ENCODE measurements around the gene PEMT.
A peak's percentile ranks its signal among the peaks of the same experiment; 100 is the strongest.

PEMT gene

GRCh38 chr17:17552351-17553216 is 38.9 kb downstream of the PEMT start:
- DNase-seq, result no peak

DNA sequence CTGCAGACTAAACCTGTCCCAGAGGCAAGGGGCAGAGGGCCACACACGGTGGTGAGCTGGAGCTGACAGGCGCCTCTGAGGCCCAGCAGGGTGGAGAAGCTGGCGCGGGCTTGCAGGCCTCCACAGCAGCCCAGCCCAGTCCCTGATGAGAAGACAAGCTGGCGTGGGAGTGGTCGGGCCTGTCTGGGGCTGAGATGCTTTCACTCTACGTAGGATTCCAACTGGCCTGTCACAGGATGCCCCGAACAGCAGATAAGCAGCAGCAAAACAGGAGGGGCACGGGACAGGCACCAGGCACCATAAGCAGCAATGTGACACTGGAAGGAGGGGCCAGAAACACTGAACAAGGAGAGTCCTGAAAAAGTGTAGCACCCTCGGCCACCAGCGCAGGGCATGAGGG is 40.1 kb downstream of the PEMT start:
- DNase-seq, result no peak

DNA sequence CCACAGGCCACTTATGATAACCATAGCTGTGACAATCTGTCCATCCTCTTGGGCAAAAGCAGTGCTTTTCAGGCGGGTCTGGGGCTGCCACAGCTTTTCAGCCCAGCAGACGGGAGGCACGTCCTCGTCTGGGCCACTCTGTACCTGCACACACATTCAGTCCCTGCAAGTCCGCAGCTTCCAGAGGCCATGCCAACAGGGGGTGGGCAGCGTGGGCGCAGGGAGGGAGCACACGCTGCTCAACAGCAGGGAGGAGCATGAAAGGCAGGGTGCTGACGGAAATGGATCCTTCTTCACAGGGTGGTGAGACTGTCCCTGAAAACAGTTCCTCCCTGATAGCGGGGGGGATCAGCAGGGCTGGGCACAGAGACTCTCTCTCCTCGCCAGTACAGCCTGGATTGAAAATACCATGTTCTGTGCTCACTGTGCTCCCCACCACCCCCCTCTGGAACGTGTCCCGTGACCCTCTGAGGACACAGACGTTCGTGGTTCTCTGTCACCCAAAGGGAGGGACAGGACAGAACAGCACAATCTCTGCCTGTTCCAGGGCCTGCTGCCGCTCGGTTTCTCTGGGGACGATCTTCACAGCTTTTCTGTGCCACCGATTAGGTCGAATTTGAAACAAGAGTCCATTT is 41.7 kb downstream of the PEMT start:
- no peak for DNase-seq

- DNase-seq, result no peak
Observed at GRCh38 chr17:17548044-17548443, 43.5 kb downstream of the PEMT start.

DNA sequence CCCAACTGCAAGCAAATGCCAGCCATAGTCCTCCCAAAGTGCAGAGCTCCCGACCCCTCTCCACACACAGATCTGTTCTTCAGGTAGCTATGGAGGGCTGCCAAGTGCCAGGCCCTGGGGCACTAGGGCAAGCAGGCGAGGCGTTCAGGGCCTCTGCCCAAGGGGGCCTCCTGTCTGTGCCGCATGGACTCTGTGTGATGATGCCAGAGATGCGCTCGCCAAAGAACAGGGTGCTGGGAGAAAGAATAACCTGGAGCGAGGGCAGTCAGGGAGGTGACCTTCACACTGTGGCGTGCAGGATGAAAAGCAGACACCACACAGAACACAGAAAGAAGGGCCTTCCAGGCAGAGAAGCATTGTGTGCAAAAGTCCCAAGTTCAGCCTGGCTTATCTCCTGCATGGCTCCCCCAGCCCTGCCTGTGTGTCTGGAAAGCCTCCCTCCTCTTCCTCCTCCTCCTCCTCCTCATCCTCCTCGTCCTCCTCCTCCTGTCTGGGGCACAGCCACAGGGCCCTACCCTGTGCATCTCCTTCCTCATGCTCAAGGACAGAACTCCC is 44.2 kb downstream of the PEMT start:
- DNase-seq, result no peak

DNA sequence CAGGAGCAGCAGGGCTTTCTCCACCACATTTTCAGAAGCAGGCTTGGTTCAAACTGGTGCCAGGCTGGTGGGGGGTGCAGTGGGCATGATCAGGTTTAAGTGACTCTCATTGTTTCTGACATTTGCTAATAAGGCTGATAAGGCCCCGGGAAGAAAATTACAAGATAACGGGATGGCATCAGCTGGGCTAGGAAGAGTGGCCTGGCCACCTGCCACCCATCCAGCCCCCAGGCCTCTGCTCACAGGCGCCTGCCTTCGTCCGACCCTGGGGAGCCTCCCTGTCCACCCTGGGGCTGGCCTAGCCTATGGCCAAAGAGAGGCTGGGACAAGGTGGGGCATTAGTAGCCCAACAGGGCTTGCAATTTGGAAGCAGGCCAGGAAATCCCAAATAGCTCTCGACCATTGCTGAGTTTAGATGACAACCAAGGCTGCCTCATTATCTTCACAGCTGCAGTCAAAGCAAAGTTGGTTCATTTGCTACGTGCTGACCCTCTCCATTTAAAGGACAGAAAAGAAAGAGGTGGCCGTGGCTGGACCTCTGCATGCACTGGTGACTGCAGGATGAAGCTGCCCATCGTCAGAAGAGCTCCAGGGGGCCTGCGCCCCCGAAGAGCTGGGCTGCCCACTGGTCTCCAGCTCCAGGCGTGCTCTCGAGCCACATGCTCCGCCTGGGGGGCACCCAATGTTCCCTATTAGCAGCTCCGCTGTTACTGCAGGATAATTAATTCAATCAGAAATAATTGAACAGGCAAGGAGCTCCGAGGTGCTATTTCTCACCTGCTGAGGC is 44.9 kb downstream of the PEMT start:
- DNase-seq, result no peak

GRCh38 chr17:17545984-17546383 is 45.5 kb downstream of the PEMT start:
- no peak for DNase-seq

- DNase-seq, result no peak
Observed at GRCh38 chr17:17545031-17545820, 46.3 kb downstream of the PEMT start.

DNA sequence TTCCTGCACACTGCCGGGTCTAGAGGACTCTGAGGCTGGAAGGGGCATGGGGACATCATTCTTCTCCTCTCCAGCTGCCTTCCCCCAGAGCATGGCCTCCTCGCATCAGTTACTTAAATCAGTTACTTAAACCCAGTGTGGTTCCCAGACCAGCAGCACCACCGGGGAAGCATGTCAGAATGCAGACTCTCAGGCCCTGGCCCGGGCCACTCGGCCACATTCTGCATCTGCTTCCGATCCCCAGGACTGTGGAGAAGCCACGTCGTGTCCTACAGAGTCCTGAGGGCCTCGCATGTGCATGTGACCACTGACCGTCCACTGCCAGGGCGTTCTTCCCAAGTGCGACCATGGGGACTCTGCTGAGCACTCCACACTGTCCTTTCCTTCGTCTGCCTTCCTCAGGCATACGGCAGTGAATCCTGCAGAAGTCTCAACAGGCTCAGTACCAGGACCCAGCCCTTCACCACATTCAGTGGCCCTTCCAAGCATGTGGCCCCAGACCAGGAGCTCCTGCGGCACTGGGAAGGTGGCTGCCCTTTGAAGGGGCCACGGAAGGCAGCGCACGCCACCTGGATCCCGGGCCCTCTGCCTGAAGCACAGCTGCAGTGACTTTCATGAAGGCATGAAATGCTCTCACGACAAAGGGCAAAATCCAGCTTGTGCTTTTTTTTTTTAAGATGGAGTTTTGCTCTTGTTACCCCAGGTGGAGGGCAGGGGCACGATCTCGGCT is 48.4 kb downstream of the PEMT start:
- DNase-seq, result no peak

DNA sequence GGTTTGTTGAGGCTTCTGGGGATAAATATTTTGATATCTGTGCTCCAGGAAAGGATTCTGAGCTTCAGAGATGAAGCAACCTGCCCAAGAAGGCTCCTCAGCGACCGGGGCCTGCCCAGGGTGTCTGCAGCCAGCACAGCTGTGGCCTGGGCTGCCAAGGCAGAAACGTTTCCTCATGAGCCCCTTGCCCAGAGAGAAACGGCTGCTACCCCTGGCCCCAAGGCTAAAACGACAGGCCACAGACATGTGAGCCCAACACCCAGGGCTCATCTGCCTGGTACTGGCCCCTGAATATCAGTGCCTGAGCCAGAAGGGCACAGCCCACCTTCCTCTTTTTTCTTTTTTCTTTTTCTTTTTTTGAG is 49.9 kb downstream of the PEMT start:
- DNase-seq, result no peak

DNA sequence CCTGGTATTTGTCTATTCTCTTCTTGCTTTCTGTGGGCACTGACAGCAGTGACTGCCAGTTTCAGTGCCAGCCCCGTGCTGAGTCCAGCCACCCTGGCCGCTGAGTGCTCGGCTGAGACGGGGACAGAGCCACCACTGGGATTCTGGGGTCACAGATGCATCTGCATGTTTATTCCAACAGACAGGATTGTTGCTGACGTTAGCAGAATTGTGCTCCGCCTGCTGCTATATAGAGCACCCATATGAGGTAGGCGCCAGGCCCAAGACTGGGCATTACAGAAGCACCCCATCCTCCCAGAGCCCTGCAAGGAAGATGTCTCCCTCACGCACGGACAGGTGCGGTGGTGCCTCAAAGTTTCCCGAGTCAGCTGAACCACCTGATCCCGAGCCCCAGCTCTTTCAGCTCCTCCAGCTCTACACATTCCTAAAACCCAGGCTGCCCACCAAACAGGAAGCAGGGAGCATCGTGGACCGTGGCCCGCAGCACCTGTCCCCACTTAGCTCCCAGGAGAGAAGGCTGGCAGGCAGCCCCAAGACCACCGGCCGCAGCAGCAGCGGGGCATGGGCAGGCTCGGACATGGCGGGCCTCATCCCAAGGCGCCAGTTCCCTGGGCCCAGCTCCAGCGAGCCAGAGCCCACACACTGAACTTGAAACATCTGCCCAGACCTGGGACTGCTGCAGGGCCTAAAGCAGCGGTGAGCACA is 50.4 kb downstream of the PEMT start:
- DNase-seq, result no peak

DNA sequence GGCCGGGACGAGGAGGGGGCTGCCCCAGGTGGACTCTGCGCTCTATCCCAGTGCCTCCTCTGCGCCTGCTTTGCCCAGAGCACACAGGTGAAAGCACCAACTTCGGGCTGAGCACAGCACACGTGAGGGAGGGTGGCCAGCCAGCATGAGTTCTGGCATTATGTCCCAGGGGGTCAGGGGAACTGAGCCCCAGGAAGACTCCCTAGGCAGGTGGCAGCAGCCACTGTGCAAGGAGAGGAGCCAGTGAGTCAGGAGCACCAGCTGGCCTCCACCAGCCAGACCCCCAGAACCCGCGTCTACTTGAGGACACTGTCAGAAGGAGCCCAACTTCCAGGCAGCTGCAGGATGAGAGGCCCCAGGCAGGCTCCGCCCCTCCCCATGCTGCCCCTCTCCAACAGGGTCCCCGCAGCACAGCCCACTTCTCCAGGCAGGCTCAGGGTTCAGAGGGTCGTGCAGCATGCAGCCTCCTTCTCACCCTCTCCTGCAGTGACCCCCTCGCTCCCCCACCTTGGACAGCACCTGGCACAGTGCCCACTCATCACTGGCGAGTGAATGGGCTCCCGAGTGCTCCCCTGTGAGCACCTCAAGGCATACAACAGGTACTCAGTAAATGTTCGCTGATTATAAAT is 51.1 kb downstream of the PEMT start:
- no peak for DNase-seq

- no peak for DNase-seq
Observed at GRCh38 chr17:17539591-17539990, 51.9 kb downstream of the PEMT start.

- DNase-seq, result peak; percentile 86 to 97
Observed at GRCh38 chr17:17538417-17539391, 52.8 kb downstream of the PEMT start.

DNA sequence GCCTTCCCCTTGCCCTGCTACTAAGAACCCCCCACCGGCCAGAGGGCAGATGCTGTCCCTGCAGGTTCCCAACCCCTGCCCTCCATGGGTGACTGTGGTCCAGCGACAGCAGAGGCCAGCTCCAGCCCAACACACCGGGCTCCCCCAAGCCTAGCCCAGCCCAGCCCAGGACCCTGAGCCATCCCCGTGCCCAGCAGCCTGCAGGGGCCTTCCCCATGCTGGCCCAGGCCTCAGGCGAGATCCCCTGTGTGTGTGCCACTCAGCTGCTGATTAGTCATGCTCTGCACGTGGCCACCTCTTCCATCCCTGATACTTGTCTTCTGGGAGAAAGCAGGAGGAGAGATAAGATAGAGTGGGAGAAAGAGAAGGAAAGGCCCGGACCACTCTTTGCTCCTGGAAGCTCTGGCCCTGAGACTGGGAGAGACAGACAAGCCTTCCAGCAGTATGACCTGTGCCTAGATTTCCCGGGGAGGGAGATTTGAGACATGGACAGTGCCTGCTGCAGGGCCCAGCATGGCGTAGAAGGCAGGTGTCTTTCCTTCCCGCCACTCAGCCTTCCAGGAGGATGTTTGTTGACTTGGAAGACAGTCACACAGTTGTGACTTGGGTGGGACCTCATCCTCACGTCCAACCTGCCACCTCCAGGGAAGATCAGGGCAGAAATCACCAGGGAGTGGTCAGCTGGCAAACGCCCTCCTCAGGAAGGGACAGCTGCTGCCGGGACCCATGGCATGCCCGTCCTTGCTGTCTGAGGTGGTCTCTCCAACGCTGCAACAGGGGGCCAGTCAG is 54.0 kb downstream of the PEMT start:
- DNase-seq, result no peak

DNA sequence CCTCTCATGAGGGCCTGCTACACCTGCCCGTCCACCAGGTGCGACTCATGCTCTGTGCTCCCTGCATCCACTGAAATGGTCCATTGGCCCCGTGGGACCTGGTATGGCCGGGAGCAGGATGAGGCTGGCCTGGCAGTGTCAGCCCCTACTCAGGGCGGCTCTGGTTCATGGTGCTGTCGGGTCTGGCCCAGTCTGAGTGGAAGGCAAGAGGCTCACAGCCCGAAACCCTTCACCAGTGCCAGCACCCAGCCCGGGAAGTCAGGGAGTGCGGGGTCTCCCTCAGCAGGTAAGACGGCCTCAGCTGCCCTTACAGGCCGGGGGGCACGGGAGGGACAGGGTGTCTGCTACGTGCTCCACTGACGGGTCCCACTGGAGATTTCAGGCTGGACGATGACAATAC is 54.8 kb downstream of the PEMT start:
- no peak for DNase-seq

DNA sequence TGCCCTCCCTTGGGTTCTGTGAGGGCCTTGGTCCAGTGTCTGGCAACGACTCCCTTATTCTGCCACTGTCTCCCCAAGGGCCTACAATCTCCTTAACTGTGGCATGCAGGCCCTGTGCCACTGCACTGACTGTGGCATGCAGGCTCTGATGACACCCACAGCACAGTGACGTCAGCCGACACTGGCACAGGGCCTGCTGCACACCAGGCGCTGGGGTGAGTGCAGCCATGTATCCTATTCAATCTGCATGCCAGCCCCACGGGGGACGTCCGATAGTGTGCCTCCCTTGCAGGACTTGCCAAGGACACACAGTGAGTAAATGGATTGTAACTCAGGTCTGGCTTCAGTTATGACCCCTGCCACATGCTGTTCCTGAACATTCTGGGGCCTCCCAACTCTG is 55.6 kb downstream of the PEMT start:
- DNase-seq, result peak; percentile 22 to 71

DNA sequence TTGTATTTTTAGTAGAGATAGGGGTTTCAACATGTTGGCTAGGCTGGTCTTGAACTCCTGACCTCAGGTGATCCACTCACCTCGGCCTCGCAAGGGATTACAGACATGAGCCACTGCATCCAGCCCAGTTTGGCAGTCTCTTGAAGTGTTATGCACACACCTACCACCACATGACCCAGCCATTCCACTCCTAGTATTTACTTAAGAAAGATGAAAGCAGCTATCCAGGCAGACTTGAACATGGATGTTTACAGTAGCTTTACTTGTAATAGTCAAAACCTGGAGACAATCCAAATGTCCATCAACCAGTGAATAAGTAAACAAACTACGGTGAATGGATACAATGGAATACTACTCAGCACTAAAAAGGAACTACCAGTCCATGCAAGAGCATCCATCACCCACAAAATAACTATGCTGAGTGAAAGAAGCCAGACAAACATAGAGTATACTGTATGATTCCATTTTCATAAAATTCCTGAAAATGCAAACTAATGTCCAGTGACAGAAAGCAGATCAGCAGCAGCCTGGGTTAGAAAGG is 57.5 kb downstream of the PEMT start:
- no peak for DNase-seq
